SH-SY5Y (cell line): ENCODE results near the gene LCK.

Experiments used
- GATA2 ChIP-seq: IDR thresholded peaks from 2 replicates; pipeline ENCODE4 v1.6.1; 2011; ENCODE audit warnings: mild to moderate bottlenecking, low read depth, low read length
- GATA3 ChIP-seq: IDR thresholded peaks from 2 replicates; pipeline ENCODE4 v1.6.1; 2011; ENCODE audit warnings: low read depth, mild to moderate bottlenecking, low read length, moderate library complexity

DNA sequence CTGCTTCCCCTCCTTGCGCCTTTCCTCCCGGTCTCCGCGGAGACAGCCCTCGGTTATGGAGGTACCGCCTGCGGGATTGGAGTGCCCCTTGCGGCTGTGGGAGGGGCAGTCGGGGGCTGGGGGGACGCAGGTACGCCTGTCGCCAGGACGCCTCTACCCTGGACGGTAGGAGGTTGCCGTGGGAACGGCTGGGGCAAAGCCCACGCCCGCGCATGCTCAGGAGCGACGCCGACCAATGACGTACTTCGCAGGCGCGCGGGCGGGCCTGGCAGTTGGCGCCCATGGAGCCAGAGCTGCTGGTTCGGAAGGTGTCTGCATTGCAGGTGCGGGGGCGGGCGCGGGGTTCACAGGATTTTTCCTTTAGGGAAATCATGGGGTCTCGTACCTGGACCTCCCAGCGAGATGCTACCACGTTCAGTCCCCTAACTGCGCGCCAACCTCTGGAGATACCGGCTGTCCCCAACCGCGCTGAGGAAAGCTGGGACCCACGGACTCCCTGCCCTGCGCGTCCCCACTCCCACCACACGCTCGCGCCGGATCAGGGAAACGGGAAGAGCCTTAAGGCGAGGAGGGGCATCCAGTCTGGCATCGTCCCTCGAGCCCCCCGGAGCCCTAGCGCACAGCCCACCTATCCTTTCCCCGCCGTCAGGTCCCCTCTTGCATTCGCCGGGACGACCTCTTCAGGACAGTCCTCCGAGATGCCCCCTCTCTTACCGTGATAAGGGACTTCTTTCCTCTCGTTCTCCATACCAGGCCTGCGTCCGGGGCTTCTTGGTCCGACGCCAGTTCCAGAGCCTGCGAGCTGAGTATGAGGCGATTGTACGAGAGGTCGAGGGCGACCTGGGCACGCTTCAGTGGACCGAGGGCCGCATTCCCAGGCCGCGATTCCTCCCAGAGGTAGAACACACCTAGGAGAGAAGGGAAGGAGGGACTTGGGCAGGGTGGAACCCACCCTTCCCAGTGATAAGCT lies 45.4 kb upstream of the LCK start, which contains the start of gene IQCC:
- TF ChIP-seq GATA2, result no peak
- TF ChIP-seq GATA3, result no peak
